ENCODE data around the gene BCL7B. TPM values are rescaled to one million over a fixed set of nuclear protein-coding genes. Genes with fewer than 3 reads are reported as not detected.
A peak's percentile ranks its signal among the peaks of the same experiment; 100 is the strongest.

BCL7B gene
- total and polyA plus RNA-seq, 2 of the 13 experiments (the other 11 are each of a cell fraction or from before 2014, with no cell fraction given) = 24.3 to 38.2 TPM

- TF ChIP-seq TFDP2 (CRISPR knock-in tag; IDR thresholded peaks at IDR 0.05) (no peak), RBFOX2 (IDR thresholded peaks at IDR 0.05; ENCODE audit: low read depth, low read length) (peak; percentile 88), BORCS8-MEF2B (CRISPR knock-in tag; IDR thresholded peaks at IDR 0.05) (no peak), MTERF4 (CRISPR knock-in tag; IDR thresholded peaks at IDR 0.05) (no peak), SALL2 (CRISPR knock-in tag; IDR thresholded peaks at IDR 0.05) (no peak), HOXD1 (CRISPR knock-in tag; IDR thresholded peaks at IDR 0.05) (peak; percentile 1; the same call in 1 of the 2 replicates), ZNF501 (CRISPR knock-in tag; IDR thresholded peaks at IDR 0.05) (no peak), ZNF234 (CRISPR knock-in tag; conservative IDR thresholded peaks at IDR 0.05) (no peak), ZXDC (CRISPR knock-in tag; IDR thresholded peaks at IDR 0.05) (no peak), ZHX1 (CRISPR knock-in tag; IDR thresholded peaks at IDR 0.05; ENCODE audit: low read depth) (peak; percentile 63; the same call in 1 of the 2 replicates), KDM5A (IDR thresholded peaks at IDR 0.05; ENCODE audit: borderline replicate concordance, low read length) (no peak), MIER2 (CRISPR knock-in tag; IDR thresholded peaks at IDR 0.05) (no peak), ELK4 (CRISPR knock-in tag; IDR thresholded peaks at IDR 0.05; ENCODE audit: borderline replicate concordance) (no peak), ATF3 (CRISPR knock-in tag; IDR thresholded peaks at IDR 0.05) (no peak), SMYD3 (CRISPR knock-in tag; IDR thresholded peaks at IDR 0.05) (no peak), ARHGAP35 (CRISPR knock-in tag; IDR thresholded peaks at IDR 0.05; ENCODE audit: borderline replicate concordance) (no peak), ZNF597 (CRISPR knock-in tag; IDR thresholded peaks at IDR 0.05) (no peak), NBN (conservative IDR thresholded peaks at IDR 0.05) (no peak)
Measured at GRCh38 chr7:73602721-73603651, 45.5 kb upstream of the BCL7B start (continued).
